DMS 273 (cell line): Measurements from ENCODE around the gene ZNF677.

ENCODE experiments used
- DNase-seq: peaks from one replicate; lab custom pipeline; 2025; ENCODE audit not compliant: unreplicated experiment; lab: John Stamatoyannopoulos, UW

ZNF677 gene

DNA sequence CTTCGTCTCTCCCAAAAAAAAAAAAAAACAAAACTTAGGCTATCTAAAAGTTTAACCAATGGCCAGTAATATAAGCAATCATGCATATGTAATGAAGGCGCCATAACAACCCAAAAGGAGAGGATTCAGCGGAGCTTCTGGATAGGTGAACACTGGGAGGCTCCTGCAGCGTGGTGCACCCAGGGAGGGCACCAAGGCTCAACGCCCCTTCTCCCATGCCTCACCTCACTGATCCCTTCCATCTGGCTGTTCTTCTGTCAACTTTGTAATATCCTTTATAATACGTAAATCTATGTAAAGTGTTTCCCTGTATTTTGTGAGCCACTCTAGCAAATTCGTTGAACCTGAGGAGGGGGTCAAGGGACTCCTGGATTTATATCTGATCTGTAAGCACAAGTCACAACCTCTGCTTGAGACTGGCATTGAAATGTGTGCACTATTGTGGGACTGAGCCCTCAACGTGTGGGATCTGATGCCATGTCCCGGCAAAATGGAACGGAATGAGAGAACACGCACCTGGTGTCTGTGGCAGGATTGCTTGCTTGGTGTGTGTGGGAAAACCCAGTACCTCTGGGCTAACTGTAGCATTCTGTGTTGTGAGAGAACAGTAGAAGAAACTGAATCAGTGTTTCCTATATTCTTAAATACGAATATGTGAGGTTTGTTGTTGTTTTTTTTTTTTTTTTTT, 61.0 kb downstream of the ZNF677 start:
- no peak for DNase-seq

GRCh38 chr19:53192771-53193534, 61.7 kb downstream of the ZNF677 start, which contains the start of gene ZNF665:
Gene ZNF665 (minus strand): TSS chr19:53193358. CDS start chr19:53182898, 10,460 bp downstream.
- DNase-seq, result peak; percentile 94

GRCh38 chr19:53190253-53190652, 64.4 kb downstream of the ZNF677 start:
- no peak for DNase-seq

GRCh38 chr19:53189691-53190198, 64.9 kb downstream of the ZNF677 start:
- DNase-seq, result peak; percentile 15
